Neural crest cell (in vitro differentiated cells): Measurements from ENCODE around the gene SBK1. TPM values are rescaled to one million over a fixed set of nuclear protein-coding genes. Genes with fewer than 3 reads are reported as not detected.

Source experiments
- DNase-seq: peaks from one replicate; pipeline ENCODE4 v3.0.0; 2021; ENCODE audit warnings: low read depth, mixed read lengths, low spot score
- H3K27ac Mint-ChIP-seq: one replicate; pipeline ENCODE4 v1.8.0; 2021; ENCODE audit warnings: mild to moderate bottlenecking, mixed read lengths; ENCODE audit not compliant: unreplicated experiment
- H3K27me3 Mint-ChIP-seq: 2 replicates; pipeline ENCODE4 v1.8.0; 2021; ENCODE audit warnings: low read depth, mild to moderate bottlenecking, mixed read lengths
- H3K36me3 Mint-ChIP-seq: 2 replicates; pipeline ENCODE4 v1.8.0; 2021; ENCODE audit warnings: low read depth, mild to moderate bottlenecking, mixed read lengths
- H3K4me1 Mint-ChIP-seq: 2 replicates; pipeline ENCODE4 v1.8.0; 2021; ENCODE audit warnings: mixed read lengths
- H3K4me3 Mint-ChIP-seq: one replicate; pipeline ENCODE4 v1.8.0; 2021; ENCODE audit warnings: mild to moderate bottlenecking, mixed read lengths
- H3K9me3 Mint-ChIP-seq: 2 replicates; pipeline ENCODE4 v1.8.0; 2021; ENCODE audit warnings: mixed read lengths
- total RNA-seq: library from RNA; stranded (reverse); gene quantifications from 2 replicates; pipeline ENCODE4 v1.2.1, GENCODE V29; 2021
- TF ChIP-seq, protein P1 (sequence below): fragments of 200-600 bp; sonication (generic); conservative IDR thresholded peaks from 2 replicates; pipeline ENCODE4 v1.5.0; 2021; ENCODE audit warnings: antibody characterized with exemption, mild to moderate bottlenecking

SBK1 gene
- total RNA-seq, 1 donor from 2014 or later: 79.0 TPM

GRCh38 chr16:28276301-28276700 is 16.0 kb upstream of the SBK1 start:
- Mint-ChIP-seq H3K27ac (no peak overlapping the region), H3K27me3 (peaks cover 47% of the 10 kb centered on the region), H3K4me3 (no peak overlapping the region), H3K9me3 (no peaks in the 10 kb centered on the region), H3K4me1 (peaks cover 11% of the 10 kb centered on the region), H3K36me3 (no peaks in the 10 kb centered on the region)
- DNase-seq: no peak
- TF ChIP-seq, protein P1, sequence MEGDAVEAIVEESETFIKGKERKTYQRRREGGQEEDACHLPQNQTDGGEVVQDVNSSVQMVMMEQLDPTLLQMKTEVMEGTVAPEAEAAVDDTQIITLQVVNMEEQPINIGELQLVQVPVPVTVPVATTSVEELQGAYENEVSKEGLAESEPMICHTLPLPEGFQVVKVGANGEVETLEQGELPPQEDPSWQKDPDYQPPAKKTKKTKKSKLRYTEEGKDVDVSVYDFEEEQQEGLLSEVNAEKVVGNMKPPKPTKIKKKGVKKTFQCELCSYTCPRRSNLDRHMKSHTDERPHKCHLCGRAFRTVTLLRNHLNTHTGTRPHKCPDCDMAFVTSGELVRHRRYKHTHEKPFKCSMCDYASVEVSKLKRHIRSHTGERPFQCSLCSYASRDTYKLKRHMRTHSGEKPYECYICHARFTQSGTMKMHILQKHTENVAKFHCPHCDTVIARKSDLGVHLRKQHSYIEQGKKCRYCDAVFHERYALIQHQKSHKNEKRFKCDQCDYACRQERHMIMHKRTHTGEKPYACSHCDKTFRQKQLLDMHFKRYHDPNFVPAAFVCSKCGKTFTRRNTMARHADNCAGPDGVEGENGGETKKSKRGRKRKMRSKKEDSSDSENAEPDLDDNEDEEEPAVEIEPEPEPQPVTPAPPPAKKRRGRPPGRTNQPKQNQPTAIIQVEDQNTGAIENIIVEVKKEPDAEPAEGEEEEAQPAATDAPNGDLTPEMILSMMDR: no peak

DNA sequence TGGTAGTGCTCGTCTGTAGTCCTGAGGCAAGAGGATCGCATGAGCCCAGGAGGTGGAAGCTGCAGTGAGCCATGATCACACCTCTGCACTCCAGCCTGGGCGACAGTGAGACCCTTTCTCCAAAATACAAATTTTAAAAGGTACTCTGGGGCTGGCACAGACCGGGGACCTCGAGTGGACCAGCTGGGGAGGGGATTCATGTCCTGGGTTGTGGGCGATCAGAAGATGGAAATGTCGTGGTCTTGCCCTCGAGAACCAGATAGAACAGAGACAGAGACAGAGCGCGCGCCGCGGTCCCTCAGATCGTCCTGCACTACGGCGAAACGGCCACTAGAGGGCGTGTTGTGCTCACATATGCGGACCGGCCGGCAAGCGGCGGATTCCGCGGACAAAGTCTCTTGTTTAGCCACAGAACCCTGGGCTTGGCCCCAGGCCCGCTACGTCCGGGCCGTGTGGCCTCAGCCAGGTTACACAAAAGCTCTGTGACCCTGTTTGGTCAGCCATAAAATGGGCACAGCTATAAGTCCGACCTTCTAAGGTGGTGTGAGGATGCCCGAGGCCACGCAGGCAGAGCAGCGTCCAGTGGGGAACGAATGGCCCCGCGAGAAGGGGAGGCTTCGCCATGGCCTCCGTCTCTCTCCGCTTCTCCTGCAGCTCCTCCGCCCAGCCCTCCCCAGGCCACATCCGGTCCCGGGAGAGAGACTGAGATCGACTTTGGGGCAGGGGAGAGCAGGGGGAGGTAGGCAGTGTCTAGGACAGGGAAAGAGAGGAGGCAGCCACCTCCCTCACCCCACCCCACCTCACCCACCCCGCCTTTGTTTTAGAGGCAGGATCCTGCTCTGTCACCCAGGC is 14.6 kb upstream of the SBK1 start:
- Mint-ChIP-seq H3K4me1 (peaks cover 11% of the 10 kb centered on the region), H3K27ac (peak overlapping the region; percentile 96), H3K36me3 (no peaks in the 10 kb centered on the region), H3K27me3 (peaks cover 40% of the 10 kb centered on the region), H3K4me3 (peak overlapping the region; percentile 75), H3K9me3 (no peaks in the 10 kb centered on the region)
- TF ChIP-seq, protein P1: peak; percentile 97
- peak; percentile 95 for DNase-seq

- no peaks in the 10 kb centered on the region for H3K36me3 Mint-ChIP-seq
- DNase-seq: no peak
- peaks cover 11% of the 10 kb centered on the region for H3K4me1 Mint-ChIP-seq
- peaks cover 32% of the 10 kb centered on the region for H3K27me3 Mint-ChIP-seq
- H3K27ac Mint-ChIP-seq: no peak overlapping the region
- H3K4me3 Mint-ChIP-seq: no peak overlapping the region
- TF ChIP-seq, protein P1: no peak
- no peaks in the 10 kb centered on the region for H3K9me3 Mint-ChIP-seq
Measured at GRCh38 chr16:28279006-28279405, 13.3 kb upstream of the SBK1 start.

DNA sequence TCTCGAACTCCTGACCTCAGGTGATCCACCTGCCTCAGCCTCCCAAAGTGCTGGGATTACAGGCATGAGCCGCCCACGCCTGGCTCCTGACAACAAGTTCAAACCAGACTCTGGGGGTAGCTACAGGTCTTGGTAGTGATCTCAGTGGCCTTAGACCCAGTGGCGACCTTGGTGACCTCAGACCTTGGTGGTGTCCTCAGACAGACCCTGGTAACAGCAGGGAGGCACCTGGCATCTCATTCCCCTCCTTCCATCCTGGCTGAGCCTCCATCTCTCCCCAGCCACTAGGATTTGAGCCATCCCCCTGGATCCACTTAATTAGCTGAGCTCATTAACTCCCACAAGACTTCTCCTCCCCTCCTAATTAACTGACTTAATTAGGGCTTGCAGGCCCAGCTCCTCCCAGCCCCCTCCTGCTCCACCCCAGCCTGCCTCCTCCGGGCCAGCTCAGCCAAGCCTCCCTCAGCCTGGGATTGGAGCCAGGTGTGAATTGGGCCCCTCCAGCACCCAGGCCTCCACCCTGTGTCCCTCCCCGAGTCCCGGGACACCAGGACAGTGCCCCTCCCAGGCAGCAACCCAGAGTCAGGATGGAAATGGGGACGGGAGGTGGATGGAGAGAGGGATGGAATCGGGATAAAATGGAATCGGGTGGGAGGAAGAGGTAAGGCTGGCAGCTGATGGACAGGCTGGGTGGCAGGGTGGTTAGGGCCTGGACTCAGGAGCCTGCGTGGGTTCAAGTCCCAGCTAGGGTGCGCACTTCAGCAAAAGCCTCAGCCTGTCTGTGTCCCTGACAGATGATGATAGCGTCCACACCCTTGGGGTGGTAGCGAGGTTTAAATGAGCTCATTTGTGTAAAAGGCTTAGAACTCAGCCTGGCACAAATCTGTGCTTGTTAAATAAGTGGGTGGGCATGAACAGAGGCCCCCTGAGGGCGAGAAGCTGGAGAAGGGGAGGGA is 11.2 kb upstream of the SBK1 start:
- H3K27me3 Mint-ChIP-seq: peaks cover 13% of the 10 kb centered on the region
- TF ChIP-seq, protein P1: no peak
- H3K9me3 Mint-ChIP-seq: no peaks in the 10 kb centered on the region
- DNase-seq: no peak
- H3K27ac Mint-ChIP-seq: no peak overlapping the region
- H3K36me3 Mint-ChIP-seq: no peaks in the 10 kb centered on the region
- peaks cover 13% of the 10 kb centered on the region for H3K4me1 Mint-ChIP-seq
- no peak overlapping the region for H3K4me3 Mint-ChIP-seq

DNA sequence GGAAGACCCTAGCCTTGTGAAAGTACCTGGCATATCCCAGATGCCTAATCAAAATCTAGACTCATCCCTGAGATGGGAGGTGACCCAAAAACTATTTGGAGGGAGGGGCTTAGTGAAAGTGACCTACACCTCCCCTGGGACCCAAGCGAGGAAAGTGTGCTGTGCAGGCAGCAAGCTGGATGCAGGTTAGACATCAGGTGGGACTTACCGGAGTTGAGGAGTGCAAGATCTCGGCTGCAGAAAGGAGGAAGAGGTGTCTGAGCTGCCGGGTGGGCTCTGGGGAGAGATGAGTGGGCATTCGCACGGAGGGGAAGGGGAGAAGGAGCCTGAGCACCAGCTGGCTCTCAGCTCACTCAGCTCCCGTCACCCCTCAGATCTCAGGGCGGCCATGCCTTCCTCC is 10.3 kb upstream of the SBK1 start:
- Mint-ChIP-seq H3K4me1 (peaks cover 11% of the 10 kb centered on the region), H3K27me3 (peaks cover 7% of the 10 kb centered on the region), H3K36me3 (no peaks in the 10 kb centered on the region), H3K9me3 (no peaks in the 10 kb centered on the region), H3K27ac (peak overlapping the region; percentile 50), H3K4me3 (no peak overlapping the region)
- TF ChIP-seq, protein P1: no peak
- DNase-seq: no peak
